ENCODE data around the gene NEK6.

The NEK6 gene

GRCh38 chr9:124344291-124345050 lies 86.7 kb downstream of the NEK6 start:
- Histone ChIP-seq H3K4me3 (ENCODE audit: low read depth in 1 of 2, low read length in 2 of 2) (no peak overlapping the region), H3K27ac (ENCODE audit: low read depth, low read length) (no peak overlapping the region), H3K9ac (ENCODE audit: low read length) (no peak overlapping the region), H3K36me3 (ENCODE audit: insufficient read depth, low read length) (peaks cover 36% of the 10 kb centered on the region), H3K4me1 (ENCODE audit: insufficient read depth, low read length) (peaks cover 13% of the 10 kb centered on the region), H3K9me3 (ENCODE audit: low read length) (no peaks in the 10 kb centered on the region), H3K27me3 (ENCODE audit: control insufficient read depth in 1 of 2, insufficient read depth in 2 of 2, low read length in 2 of 2) (no peaks in the 10 kb centered on the region)

GRCh38 chr9:124345063-124345462 lies 87.3 kb downstream of the NEK6 start:
- H3K9ac ChIP-seq (ENCODE audit: low read length), result no peak overlapping the region
- H3K27ac ChIP-seq (ENCODE audit: low read depth, low read length), result no peak overlapping the region
- H3K9me3 ChIP-seq (ENCODE audit: low read length), result no peaks in the 10 kb centered on the region
- peaks cover 13% of the 10 kb centered on the region for H3K4me1 ChIP-seq (ENCODE audit: insufficient read depth, low read length)
- H3K36me3 ChIP-seq (ENCODE audit: insufficient read depth, low read length), result peaks cover 35% of the 10 kb centered on the region
- no peak overlapping the region for H3K4me3 ChIP-seq (ENCODE audit: low read depth in 1 of 2, low read length in 2 of 2)
- no peaks in the 10 kb centered on the region for H3K27me3 ChIP-seq (ENCODE audit: control insufficient read depth in 1 of 2, insufficient read depth in 2 of 2, low read length in 2 of 2)

- H3K27me3 ChIP-seq (ENCODE audit: control insufficient read depth in 1 of 2, insufficient read depth in 2 of 2, low read length in 2 of 2), result no peaks in the 10 kb centered on the region
- no peaks in the 10 kb centered on the region for H3K9me3 ChIP-seq (ENCODE audit: low read length)
- no peak overlapping the region for H3K27ac ChIP-seq (ENCODE audit: low read depth, low read length)
- H3K9ac ChIP-seq (ENCODE audit: low read length), result no peak overlapping the region
- H3K4me3 ChIP-seq (ENCODE audit: low read depth in 1 of 2, low read length in 2 of 2), result no peak overlapping the region
- H3K36me3 ChIP-seq (ENCODE audit: insufficient read depth, low read length), result peaks cover 35% of the 10 kb centered on the region
- H3K4me1 ChIP-seq (ENCODE audit: insufficient read depth, low read length), result peaks cover 13% of the 10 kb centered on the region
These were observed 88.1 kb downstream of the NEK6 start for GRCh38 chr9:124345751-124346281.

- H3K4me3 ChIP-seq (ENCODE audit: low read depth in 1 of 2, low read length in 2 of 2), result no peak overlapping the region
- peaks cover 13% of the 10 kb centered on the region for H3K4me1 ChIP-seq (ENCODE audit: insufficient read depth, low read length)
- no peak overlapping the region for H3K27ac ChIP-seq (ENCODE audit: low read depth, low read length)
- no peaks in the 10 kb centered on the region for H3K9me3 ChIP-seq (ENCODE audit: low read length)
- peaks cover 40% of the 10 kb centered on the region for H3K36me3 ChIP-seq (ENCODE audit: insufficient read depth, low read length)
- no peak overlapping the region for H3K9ac ChIP-seq (ENCODE audit: low read length)
- H3K27me3 ChIP-seq (ENCODE audit: control insufficient read depth in 1 of 2, insufficient read depth in 2 of 2, low read length in 2 of 2), result no peaks in the 10 kb centered on the region
These were observed 88.8 kb downstream of the NEK6 start for GRCh38 chr9:124346347-124347163.

- H3K9me3 ChIP-seq (ENCODE audit: low read length), result no peaks in the 10 kb centered on the region
- H3K4me1 ChIP-seq (ENCODE audit: insufficient read depth, low read length), result peaks cover 8% of the 10 kb centered on the region
- H3K9ac ChIP-seq (ENCODE audit: low read length), result no peak overlapping the region
- H3K36me3 ChIP-seq (ENCODE audit: insufficient read depth, low read length), result peaks cover 48% of the 10 kb centered on the region
- H3K4me3 ChIP-seq (ENCODE audit: low read depth in 1 of 2, low read length in 2 of 2), result no peak overlapping the region
- H3K27me3 ChIP-seq (ENCODE audit: control insufficient read depth in 1 of 2, insufficient read depth in 2 of 2, low read length in 2 of 2), result no peaks in the 10 kb centered on the region
- H3K27ac ChIP-seq (ENCODE audit: low read depth, low read length), result no peak overlapping the region
These were observed 89.6 kb downstream of the NEK6 start for GRCh38 chr9:124347206-124347967.

GRCh38 chr9:124347968-124348358 lies 90.2 kb downstream of the NEK6 start:
- Histone ChIP-seq H3K36me3 (ENCODE audit: insufficient read depth, low read length) (peaks cover 54% of the 10 kb centered on the region), H3K9me3 (ENCODE audit: low read length) (no peaks in the 10 kb centered on the region), H3K27me3 (ENCODE audit: control insufficient read depth in 1 of 2, insufficient read depth in 2 of 2, low read length in 2 of 2) (no peaks in the 10 kb centered on the region), H3K4me3 (ENCODE audit: low read depth in 1 of 2, low read length in 2 of 2) (no peak overlapping the region), H3K9ac (ENCODE audit: low read length) (no peak overlapping the region), H3K27ac (ENCODE audit: low read depth, low read length) (no peak overlapping the region), H3K4me1 (ENCODE audit: insufficient read depth, low read length) (peaks cover 4% of the 10 kb centered on the region)

- peaks cover 57% of the 10 kb centered on the region for H3K36me3 ChIP-seq (ENCODE audit: insufficient read depth, low read length)
- no peak overlapping the region for H3K27ac ChIP-seq (ENCODE audit: low read depth, low read length)
These were observed 90.6 kb downstream of the NEK6 start for GRCh38 chr9:124348363-124348762.

GRCh38 chr9:124348831-124349230 lies 91.1 kb downstream of the NEK6 start:
- Histone ChIP-seq H3K27ac (ENCODE audit: low read depth, low read length) (no peak overlapping the region), H3K4me3 (ENCODE audit: low read depth in 1 of 2, low read length in 2 of 2) (no peak overlapping the region), H3K9me3 (ENCODE audit: low read length) (no peaks in the 10 kb centered on the region), H3K9ac (ENCODE audit: low read length) (no peak overlapping the region), H3K27me3 (ENCODE audit: control insufficient read depth in 1 of 2, insufficient read depth in 2 of 2, low read length in 2 of 2) (no peaks in the 10 kb centered on the region), H3K36me3 (ENCODE audit: insufficient read depth, low read length) (peaks cover 61% of the 10 kb centered on the region), H3K4me1 (ENCODE audit: insufficient read depth, low read length) (no peaks in the 10 kb centered on the region)

More at GRCh38 chr9:124348363-124348762, 90.6 kb downstream of the NEK6 start:
- H3K9ac ChIP-seq (ENCODE audit: low read length), result no peak overlapping the region
- no peaks in the 10 kb centered on the region for H3K9me3 ChIP-seq (ENCODE audit: low read length)
- H3K4me1 ChIP-seq (ENCODE audit: insufficient read depth, low read length), result peaks cover 2% of the 10 kb centered on the region
- H3K27me3 ChIP-seq (ENCODE audit: control insufficient read depth in 1 of 2, insufficient read depth in 2 of 2, low read length in 2 of 2), result no peaks in the 10 kb centered on the region
- no peak overlapping the region for H3K4me3 ChIP-seq (ENCODE audit: low read depth in 1 of 2, low read length in 2 of 2)

GRCh38 chr9:124349267-124349666 lies 91.5 kb downstream of the NEK6 start:
- Histone ChIP-seq H3K9me3 (ENCODE audit: low read length) (no peaks in the 10 kb centered on the region), H3K36me3 (ENCODE audit: insufficient read depth, low read length) (peaks cover 61% of the 10 kb centered on the region), H3K4me1 (ENCODE audit: insufficient read depth, low read length) (no peaks in the 10 kb centered on the region), H3K27ac (ENCODE audit: low read depth, low read length) (no peak overlapping the region), H3K27me3 (ENCODE audit: control insufficient read depth in 1 of 2, insufficient read depth in 2 of 2, low read length in 2 of 2) (no peaks in the 10 kb centered on the region), H3K9ac (ENCODE audit: low read length) (no peak overlapping the region), H3K4me3 (ENCODE audit: low read depth in 1 of 2, low read length in 2 of 2) (no peak overlapping the region)

GRCh38 chr9:124349675-124350493 lies 92.1 kb downstream of the NEK6 start:
- no peak overlapping the region for H3K27ac ChIP-seq (ENCODE audit: low read depth, low read length)
- no peak overlapping the region for H3K9ac ChIP-seq (ENCODE audit: low read length)
- H3K9me3 ChIP-seq (ENCODE audit: low read length), result no peaks in the 10 kb centered on the region
- H3K4me1 ChIP-seq (ENCODE audit: insufficient read depth, low read length), result no peaks in the 10 kb centered on the region
- no peak overlapping the region for H3K4me3 ChIP-seq (ENCODE audit: low read depth in 1 of 2, low read length in 2 of 2)
- peaks cover 61% of the 10 kb centered on the region for H3K36me3 ChIP-seq (ENCODE audit: insufficient read depth, low read length)
- no peaks in the 10 kb centered on the region for H3K27me3 ChIP-seq (ENCODE audit: control insufficient read depth in 1 of 2, insufficient read depth in 2 of 2, low read length in 2 of 2)
